Spleen (tissue), 11 donors: ENCODE data around the gene C11orf65. TPM values are rescaled to one million over a fixed set of nuclear protein-coding genes. Genes with fewer than 3 reads are reported as not detected.

Experiments
- DNase-seq: peaks from one replicate; pipeline ENCODE4 v3.0.0-alpha.2; 2020
- H3K27ac ChIP-seq, 8 donors: fragments of 200-600 bp; sonication (generic) in 7 of 8; 1 replicate in 4 of 8; 2 replicates in 4 of 8; pipeline versions ENCODE4 v1.5.0 to v1.8.0; 2016 to 2021; ENCODE audit warnings: inconsistent platforms in 4 of 8, mild to moderate bottlenecking in 4 of 8, moderate library complexity in 1 of 8
- H3K27me3 ChIP-seq, 7 donors: fragments of 200-600 bp; sonication (generic) in 6 of 7; replicated peaks in 1 of 7; 1 replicate in 4 of 7; 2 replicates in 3 of 7; pipeline versions ENCODE4 v1.5.0 to v1.8.0; 2016 to 2021; ENCODE audit warnings: inconsistent platforms in 3 of 7, mild to moderate bottlenecking in 1 of 7
- H3K36me3 ChIP-seq, 6 donors: fragments of 200-600 bp; sonication (generic) in 5 of 6; 1 replicate in 4 of 6; 2 replicates in 2 of 6; pipeline versions ENCODE4 v1.5.0 to v1.8.0; 2016 to 2021; ENCODE audit warnings: inconsistent platforms in 2 of 6
- H3K4me1 ChIP-seq, 6 donors: fragments of 200-600 bp; sonication (generic) in 5 of 6; 1 replicate in 3 of 6; 2 replicates in 3 of 6; pipeline versions ENCODE4 v1.5.0 to v1.8.0; 2016 to 2021; ENCODE audit warnings: inconsistent platforms in 3 of 6
- H3K4me3 ChIP-seq, 8 donors: fragments of 200-600 bp; sonication (generic) in 7 of 8; 1 replicate in 4 of 8; 2 replicates in 4 of 8; pipeline versions ENCODE4 v1.5.0 to v1.8.0; 2016 to 2021; ENCODE audit warnings: inconsistent platforms in 4 of 8, mild to moderate bottlenecking in 4 of 8, moderate library complexity in 2 of 8
- H3K9me3 ChIP-seq, 8 donors: fragments of 200-600 bp; sonication (generic) in 7 of 8; 1 replicate in 4 of 8; 2 replicates in 4 of 8; pipeline versions ENCODE4 v1.5.0 to v1.8.0; 2016 to 2021; ENCODE audit warnings: inconsistent platforms in 4 of 8
- CTCF ChIP-seq, 11 experiments: fragments of 200-600 bp in 7 of 11; fragments of 450-650 bp in 4 of 11; sonication (generic) in 4 of 11; IDR thresholded peaks in 8 of 11; conservative IDR thresholded peaks in 3 of 11; 1 replicate in 7 of 11; 2 replicates in 4 of 11; pipeline versions ENCODE4 v1.4.0 to v1.8.0; 2016 to 2021; ENCODE audit warnings: antibody characterized with exemption in 11 of 11, inconsistent platforms in 4 of 11, mild to moderate bottlenecking in 1 of 11
- POLR2A ChIP-seq, 3 donors: fragments of 450-650 bp; IDR thresholded peaks; one replicate each; pipeline ENCODE4 v1.5.1; 2017; ENCODE audit warnings: antibody characterized with exemption in 3 of 3, mild to moderate bottlenecking in 1 of 3
- POLR2AphosphoS5 ChIP-seq, 3 donors: sonication (generic); formaldehyde crosslinking; IDR thresholded peaks; one replicate each; pipeline ENCODE4 v1.5.1; 2017; ENCODE audit warnings: antibody characterized with exemption in 3 of 3
- WGBS, 5 donors: extraction: QIAGEN DNeasy Blood & Tissue Kit in 3 of 5; methylation state at CpG; one replicate each; pipeline versions ENCODE4 v1.1.5 to v1.1.7; 2013 to 2018; 5-methylcytosine and 5-hydroxymethylcytosine counted together
- intact Hi-C: fragments of 100-400 bp; cut with DNase I; formaldehyde crosslinking; loops from one replicate; pipeline ENCODE4 v1.15.0; 2023; ENCODE audit warnings: low total_unique reads
- polyA plus RNA-seq, 3 donors: library from polyadenylated mRNA; stranded (reverse); fragments of 200-250 nt; gene quantifications; one replicate each; pipeline ENCODE4 v1.2.1, GENCODE V29; 2013
- total RNA-seq, 7 donors: library from RNA; depleted of rRNA in 3 of 7; stranded (reverse); fragments of >200 nt in 3 of 7; fragmentation: NEBNext Ultra II Directional in 4 of 7; extraction: Animal tissue kit (Norgen Biotek cat#: 25700) in 4 of 7; gene quantifications; one replicate each; pipeline versions ENCODE4 v1.1.0 to v1.2.1, GENCODE V29; 2016 to 2021
- donor health status: healthy with polysubstance abuse.
- donor health status: DM: no; HTN: no; CAD: no; lungs with moderate emphysema.
- donor health status: DM: no; HTN: no; CAD: no.
- donor health status: Bipolar disorder and iron deficiency.
- donor health status: healthy.
- donor health status: DM: no; HTN: no; CAD: no.
- donor health status: DM: yes; HTN: yes; CAD: no.

C11orf65 gene
- total and polyA plus RNA-seq, 10 donors, result 0.22 to 1.0 (median 0.59) TPM; not detected in 1

GRCh38 chr11:108511851-108512474 is 44.6 kb upstream of the C11orf65 start:
- TF ChIP-seq CTCF (IDR thresholded peaks at IDR 0.05 in 8 of 11, conservative IDR thresholded peaks at IDR 0.05 in 3 of 11) (no peak), POLR2AphosphoS5 (IDR thresholded peaks at IDR 0.05) (no peak), POLR2A (IDR thresholded peaks at IDR 0.05) (no peak)
- Histone ChIP-seq H3K4me1 (no peaks in the 10 kb centered on the region), H3K9me3 (no peaks in the 10 kb centered on the region), H3K4me3 (no peak overlapping the region), H3K27ac (no peak overlapping the region), H3K27me3 (no peaks in the 10 kb centered on the region), H3K36me3 (no peaks in the 10 kb centered on the region)
- intact Hi-C loops, result no loop called here
- DNase-seq, result no peak
- 86 to 94% (median 92%) methylated on average over 2 of the region's 2 CpGs for WGBS, 5 donors

GRCh38 chr11:108508653-108509593 is 41.6 kb upstream of the C11orf65 start:
- no peak for TF ChIP-seq POLR2AphosphoS5 (IDR thresholded peaks at IDR 0.05)
- no peak for TF ChIP-seq CTCF (IDR thresholded peaks at IDR 0.05 in 8 of 11, conservative IDR thresholded peaks at IDR 0.05 in 3 of 11)
- TF ChIP-seq POLR2A (IDR thresholded peaks at IDR 0.05), result no peak
- Histone ChIP-seq H3K9me3 (no peaks in the 10 kb centered on the region), H3K27me3 (no peaks in the 10 kb centered on the region), H3K27ac (no peak overlapping the region), H3K36me3 (no peaks in the 10 kb centered on the region), H3K4me3 (no peak overlapping the region), H3K4me1 (no peaks in the 10 kb centered on the region)
- DNase-seq, result no peak
- 58 to 73% (median 62%) methylated on average over 3 of the region's 3 CpGs for WGBS, 5 donors
- intact Hi-C loops, result no loop called here

- no peak for DNase-seq
- peaks cover 4 to 18% (median 9%) of the 10 kb centered on the region in 6 donors for H3K4me1 ChIP-seq
- intact Hi-C loops, result no loop called here
- no peak overlapping the region for H3K4me3 ChIP-seq
- H3K36me3 ChIP-seq, result no peaks in the 10 kb centered on the region
- no peak overlapping the region for H3K27ac ChIP-seq
- no peaks in the 10 kb centered on the region for H3K27me3 ChIP-seq
- TF ChIP-seq CTCF (IDR thresholded peaks at IDR 0.05 in 8 of 11, conservative IDR thresholded peaks at IDR 0.05 in 3 of 11), result no peak
- no peak for TF ChIP-seq POLR2AphosphoS5 (IDR thresholded peaks at IDR 0.05)
- TF ChIP-seq POLR2A (IDR thresholded peaks at IDR 0.05), result no peak
- no peaks in the 10 kb centered on the region for H3K9me3 ChIP-seq
- WGBS, 5 donors, result 91 to 97% (median 93%) methylated on average over 5 of the region's 5 CpGs
These were observed 34.1 kb upstream of the C11orf65 start for GRCh38 chr11:108501396-108501795.

- no peak for DNase-seq
- H3K27me3 ChIP-seq, result no peaks in the 10 kb centered on the region
- H3K4me3 ChIP-seq, result no peak overlapping the region
- no peaks in the 10 kb centered on the region for H3K9me3 ChIP-seq
- intact Hi-C loops, result no loop called here
- no peaks in the 10 kb centered on the region for H3K36me3 ChIP-seq
- WGBS, 5 donors, result 70 to 86% (median 78%) methylated on average over 2 of the region's 2 CpGs
- H3K27ac ChIP-seq, result no peak overlapping the region
- no peak for TF ChIP-seq POLR2AphosphoS5 (IDR thresholded peaks at IDR 0.05)
- no peak for TF ChIP-seq CTCF (IDR thresholded peaks at IDR 0.05 in 8 of 11, conservative IDR thresholded peaks at IDR 0.05 in 3 of 11)
- peaks cover 4 to 21% (median 9%) of the 10 kb centered on the region in 6 donors for H3K4me1 ChIP-seq
These were observed 33.4 kb upstream of the C11orf65 start for GRCh38 chr11:108500721-108501120.
